ENCODE data around the gene CNOT11. TPM values are rescaled to one million over a fixed set of nuclear protein-coding genes. Genes with fewer than 3 reads are reported as not detected.

The CNOT11 gene
- total RNA-seq, 1 experiment from 2014 or later, result 53.1 TPM

DNA sequence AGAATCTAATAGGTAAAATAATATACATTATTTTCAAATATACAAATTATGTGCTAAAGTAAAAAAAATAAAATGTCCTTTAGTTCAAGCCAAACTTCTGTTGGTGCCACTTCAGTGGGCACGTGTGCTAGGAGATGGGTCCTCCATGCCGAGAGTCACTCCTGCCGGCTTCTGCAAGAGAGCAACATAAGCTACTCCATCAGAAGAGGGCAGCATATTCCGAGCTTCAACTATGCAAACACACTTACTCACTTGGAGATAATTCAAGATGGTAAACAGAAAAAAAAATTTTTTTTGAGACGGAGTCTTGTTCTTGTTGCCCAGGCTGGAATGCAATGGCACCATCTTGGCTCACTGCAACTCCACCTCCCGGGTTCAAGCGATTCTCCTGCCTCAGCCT is 24.4 kb downstream of the CNOT11 start:
- DNase-seq (ENCODE audit: low read depth), result no peak

DNA sequence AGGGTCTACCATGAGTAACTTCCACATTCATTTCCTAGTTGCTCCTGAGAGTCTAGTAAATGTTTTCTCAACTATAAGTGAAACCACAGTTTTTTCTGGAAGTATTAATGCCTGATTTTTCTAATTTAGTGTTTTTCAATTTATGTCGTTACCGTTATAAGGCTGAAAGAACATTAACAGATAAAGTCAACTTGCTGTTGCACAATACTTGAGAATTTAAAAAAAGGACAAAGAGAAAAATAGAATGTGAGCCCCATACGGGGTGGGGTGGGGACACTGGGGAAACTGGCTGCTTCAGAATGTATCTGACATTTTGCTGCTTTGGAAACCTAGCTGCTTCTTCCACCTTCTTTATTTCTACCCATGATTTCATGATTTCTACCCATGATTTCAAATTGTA is 26.2 kb downstream of the CNOT11 start:
- no peak for DNase-seq (ENCODE audit: low read depth)

DNA sequence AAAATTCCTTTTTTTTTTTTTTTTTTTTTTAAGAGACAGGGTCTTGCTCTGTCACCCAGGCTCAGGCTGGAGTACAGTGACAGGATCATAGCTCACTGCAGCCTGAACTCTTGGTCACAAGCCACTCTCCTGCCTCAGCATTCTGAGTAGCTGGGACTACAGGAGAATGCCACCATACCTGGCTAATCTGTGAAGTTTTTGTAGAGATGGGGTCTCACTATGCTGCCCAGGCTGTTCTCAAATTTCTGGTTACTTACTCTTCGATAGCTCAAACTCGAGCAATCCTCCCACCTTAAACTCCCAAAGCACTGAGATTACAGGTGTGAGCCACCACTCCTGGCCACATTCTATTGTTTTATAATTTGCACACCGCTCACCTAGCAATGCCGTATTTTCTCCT is 28.8 kb downstream of the CNOT11 start:
- DNase-seq (ENCODE audit: low read depth), result no peak

DNA sequence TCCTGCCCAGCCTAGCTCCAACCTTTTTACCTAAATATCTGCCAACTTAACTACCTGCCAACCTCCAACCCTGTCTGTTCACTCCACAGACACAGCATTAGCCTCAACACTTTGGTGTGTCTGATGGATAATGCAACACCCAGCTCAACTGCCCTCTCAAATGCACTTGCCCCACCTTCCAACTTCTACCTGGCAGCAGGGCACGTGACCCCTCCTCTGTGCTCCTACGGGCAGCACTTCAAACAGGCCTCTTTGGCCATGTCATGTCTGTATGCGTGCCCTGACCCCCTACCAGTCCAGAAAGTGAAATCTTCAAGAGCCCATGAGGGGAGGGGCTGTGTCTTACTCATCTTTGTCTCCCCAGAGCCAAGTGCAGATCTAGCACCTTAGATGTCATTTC is 30.3 kb downstream of the CNOT11 start:
- no peak for DNase-seq (ENCODE audit: low read depth)

DNA sequence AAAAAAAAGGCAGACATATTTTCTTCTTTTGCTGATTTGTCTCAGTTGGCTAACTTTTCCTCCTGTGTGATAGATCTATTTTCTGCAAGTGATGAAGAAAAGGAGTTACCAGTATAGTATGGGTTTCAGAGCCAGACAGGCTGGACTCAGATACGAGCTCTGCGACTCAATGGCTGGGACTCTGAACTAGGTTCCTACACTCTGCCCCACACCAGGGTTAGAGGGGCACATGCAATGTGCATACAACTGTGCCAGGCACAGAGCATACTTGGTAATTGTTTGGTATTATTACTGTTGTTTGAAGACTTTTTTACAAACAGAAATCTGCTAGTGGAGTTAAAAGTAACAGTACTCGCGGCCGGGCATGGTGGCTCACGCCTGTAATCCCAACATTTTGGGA is 34.0 kb downstream of the CNOT11 start:
- DNase-seq (ENCODE audit: low read depth), result no peak

DNA sequence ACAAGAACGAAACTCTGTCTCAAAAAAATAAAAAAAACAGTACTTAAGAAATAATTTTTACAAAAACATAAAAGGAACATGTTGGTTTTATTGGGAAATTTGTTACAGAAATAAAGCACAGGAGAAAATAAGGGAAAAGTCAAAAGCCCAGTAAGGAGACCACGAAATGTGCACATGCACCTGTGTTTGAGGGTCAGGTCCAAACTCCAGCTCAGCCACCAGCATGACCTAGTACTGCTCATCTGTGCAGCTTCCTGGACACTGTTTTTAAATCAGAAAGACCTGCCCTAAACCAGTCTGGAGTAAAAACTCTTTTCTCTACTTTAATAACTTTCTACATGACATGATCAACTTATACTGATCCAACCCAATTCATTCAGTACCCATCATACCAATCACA is 34.6 kb downstream of the CNOT11 start:
- DNase-seq (ENCODE audit: low read depth), result no peak

DNA sequence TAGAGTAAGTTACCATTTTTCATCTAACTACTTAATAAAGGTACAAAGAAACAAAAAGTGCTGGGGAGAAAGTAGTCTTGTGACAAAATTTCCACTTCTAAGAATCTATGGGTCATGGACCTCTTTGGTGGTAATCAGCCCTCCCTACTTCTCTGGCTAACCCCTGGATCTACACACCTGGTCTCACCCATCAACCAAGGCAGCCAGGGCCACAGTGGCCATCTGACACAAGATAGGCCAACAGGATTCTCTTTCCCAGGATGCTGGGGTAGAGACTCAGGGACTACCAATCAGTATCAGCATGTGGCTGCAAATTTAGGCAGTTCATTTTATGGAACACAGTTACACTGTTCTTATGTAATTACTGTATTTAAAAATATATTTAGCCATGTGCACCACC is 38.0 kb downstream of the CNOT11 start:
- DNase-seq (ENCODE audit: low read depth), result peak; percentile 15

DNA sequence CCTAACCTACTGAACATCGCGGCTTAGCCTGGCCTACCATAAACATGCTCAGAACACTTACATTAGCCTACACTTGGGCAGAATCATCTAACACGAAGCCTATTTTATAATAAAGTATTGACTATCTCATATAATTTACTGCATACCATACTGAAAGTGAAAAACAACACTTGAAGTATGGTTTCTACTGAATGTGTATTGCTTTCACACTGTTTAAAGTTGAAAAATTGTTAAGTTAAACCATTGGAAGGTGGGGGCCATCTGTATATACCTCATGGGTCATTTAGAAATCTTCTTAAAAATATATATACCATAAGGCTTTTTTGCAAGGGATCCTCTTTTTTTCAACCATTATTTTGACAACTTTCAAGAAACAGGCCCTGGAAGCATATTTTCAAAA is 39.3 kb downstream of the CNOT11 start:
- DNase-seq (ENCODE audit: low read depth), result no peak

DNA sequence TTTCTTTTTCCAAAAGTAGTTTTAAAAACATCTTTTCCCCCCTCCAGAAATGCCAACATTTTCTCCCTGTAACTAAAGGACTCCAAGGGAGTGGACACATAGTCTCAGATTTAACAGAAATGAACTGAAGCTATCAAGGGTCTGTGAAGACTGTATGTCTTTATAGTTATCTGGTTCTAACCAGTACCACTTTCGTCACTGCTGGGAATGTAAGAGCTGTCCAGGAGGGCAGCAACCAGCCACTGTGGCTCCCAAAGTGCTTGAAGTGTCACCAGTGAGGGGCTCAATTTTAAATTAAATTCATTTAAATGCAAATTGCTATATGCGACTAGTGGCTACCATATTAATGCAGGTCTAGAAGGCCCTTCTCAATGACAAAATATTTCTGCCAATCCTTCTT is 40.9 kb downstream of the CNOT11 start:
- no peak for DNase-seq (ENCODE audit: low read depth)

DNA sequence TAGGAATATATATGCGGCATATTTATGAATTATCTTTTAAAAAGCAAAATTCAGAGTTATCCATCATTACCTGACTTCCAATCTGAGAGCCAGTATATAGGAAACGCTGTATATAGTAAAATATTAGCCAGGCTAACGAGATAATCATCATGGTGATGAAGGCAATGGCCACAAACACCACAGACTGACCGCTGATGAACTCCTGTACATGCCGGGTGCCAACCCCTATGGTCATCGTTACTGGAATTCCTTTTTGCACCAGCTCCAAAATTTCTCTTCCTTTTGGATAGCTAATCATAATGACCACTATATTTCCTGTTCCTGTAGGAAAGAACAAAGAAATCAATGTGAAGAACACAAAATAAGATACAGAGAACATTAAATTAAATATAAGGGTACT is 42.2 kb downstream of the CNOT11 start:
- DNase-seq (ENCODE audit: low read depth), result no peak

DNA sequence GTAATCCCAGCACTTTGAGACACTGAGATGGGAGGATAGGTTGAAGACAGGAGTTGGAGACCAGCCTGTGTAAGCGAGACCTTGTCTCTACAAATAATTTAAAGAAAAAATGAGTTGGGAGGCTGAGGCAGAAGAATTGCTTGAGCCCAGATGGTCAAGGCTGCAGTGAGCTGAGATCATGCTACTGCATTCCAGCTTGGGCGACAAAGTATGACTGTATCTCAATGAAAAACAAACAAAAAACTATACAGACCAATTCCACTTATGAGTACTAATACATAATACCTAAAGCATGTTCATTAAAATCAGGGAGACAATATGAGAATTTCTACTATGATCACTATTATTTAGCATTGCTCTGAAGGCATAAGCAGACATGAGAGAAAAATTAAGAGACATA is 43.2 kb downstream of the CNOT11 start:
- DNase-seq (ENCODE audit: low read depth), result peak; percentile 38

DNA sequence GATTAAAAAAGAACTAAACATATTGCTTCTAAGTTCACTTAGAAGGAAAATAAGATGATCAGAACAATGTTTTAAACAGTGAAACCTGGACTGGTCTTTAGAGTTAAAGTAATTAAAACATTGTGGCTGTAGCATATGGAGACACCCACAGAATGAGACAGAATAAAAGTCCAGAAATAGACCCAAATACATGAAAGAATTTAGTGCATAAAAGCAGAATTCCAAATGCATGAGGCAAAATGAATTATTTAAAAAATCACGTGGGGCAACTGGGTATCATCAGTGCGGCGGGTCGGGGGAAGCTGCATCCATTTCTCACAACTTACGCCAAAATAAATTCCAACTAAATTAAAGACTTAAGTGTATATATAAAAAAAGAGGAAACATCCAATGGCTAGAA is 43.7 kb downstream of the CNOT11 start:
- DNase-seq (ENCODE audit: low read depth), result no peak

DNA sequence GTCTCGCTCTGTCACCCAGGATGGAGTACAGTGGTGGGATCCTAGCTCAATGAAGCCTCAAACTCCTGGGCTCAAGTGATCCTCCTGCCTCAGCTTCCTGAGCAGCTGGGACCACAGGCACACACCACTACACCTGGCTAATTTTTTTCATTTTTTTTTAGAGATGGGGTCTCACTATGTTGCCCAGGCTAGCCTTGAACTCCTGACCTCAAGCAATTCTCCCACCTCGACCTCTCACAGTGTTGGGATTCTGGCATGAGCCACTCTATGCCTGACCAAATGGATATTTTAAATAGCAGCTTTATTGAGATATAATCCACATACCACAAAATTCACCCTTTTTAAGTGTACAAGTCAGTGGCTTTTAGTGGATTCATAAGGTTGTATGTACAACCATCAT is 44.7 kb downstream of the CNOT11 start:
- DNase-seq (ENCODE audit: low read depth), result no peak

DNA sequence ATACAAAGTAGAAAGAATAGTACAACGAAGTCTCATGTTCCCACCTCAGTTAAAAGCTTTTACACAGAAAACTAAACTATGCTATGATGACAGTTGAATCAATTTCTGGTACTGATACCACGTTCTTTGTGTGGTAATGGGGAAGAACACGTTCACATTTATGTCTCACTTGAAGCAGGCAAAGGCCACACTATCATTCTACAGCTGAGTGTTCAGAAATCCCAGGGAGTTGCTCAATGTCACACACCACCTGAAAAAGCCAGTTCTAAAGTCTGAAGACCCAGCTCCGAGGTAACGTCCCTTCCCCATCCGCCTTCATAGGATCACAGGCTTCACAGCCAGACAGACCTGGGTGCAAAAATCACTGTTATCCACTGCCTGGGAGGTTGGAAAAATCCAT is 46.9 kb downstream of the CNOT11 start:
- no peak for DNase-seq (ENCODE audit: low read depth)

DNA sequence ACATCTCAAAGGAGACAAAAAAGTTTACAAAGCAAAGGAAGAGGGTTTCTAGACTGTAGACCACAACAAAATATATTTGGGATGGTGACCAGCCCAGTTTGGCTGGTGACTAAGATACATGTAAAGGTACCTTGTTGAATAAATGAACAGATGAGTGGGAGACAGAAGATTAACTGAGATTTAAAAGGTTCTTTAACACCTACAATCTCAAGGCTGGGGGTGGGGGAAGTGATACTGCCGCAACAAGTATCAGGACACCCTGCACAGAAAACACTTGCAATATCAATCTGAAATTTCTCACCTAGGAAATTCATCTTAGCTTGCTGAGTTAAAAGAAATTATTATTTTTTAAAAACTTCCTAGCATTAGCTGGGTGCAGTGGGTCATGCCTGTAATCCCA is 47.5 kb downstream of the CNOT11 start:
- no peak for DNase-seq (ENCODE audit: low read depth)

DNA sequence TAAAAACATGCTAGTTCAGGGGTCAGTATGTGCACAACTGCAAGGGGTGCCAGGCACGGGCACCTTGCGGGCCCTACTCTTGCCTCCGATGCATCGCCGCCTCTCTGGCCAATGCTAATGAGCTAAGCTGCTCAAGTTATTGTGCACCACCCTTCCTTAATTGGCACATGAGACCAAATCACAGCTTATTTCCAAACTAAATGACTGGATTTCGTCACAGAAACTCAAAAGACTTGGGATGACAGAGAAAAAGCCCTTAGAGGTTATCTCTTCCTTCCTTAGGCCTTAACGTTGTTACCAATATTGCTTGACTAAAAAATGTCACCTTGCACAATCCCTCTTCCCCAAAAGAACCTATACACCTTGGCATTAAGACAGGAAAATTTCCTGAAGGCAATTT is 48.1 kb downstream of the CNOT11 start:
- DNase-seq (ENCODE audit: low read depth), result no peak

DNA sequence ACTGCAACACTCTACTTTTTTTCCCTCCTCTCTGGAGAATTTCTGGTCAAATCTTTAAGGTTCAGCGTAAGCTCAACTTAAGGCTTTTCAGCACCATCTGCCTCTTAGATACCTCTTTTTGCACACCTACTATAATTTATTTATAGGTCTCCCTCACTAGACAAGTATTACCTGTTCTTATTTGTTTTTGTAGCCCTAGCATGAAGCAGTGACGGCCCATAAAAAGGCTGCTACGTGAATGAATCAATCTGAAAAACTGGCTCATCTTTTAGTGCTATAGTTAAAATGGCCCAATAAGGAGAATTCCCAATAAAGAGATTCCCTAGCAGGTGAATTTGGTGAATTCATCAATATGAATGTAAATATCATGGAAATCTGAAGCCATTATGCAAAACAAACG is 49.3 kb downstream of the CNOT11 start:
- no peak for DNase-seq (ENCODE audit: low read depth)

DNA sequence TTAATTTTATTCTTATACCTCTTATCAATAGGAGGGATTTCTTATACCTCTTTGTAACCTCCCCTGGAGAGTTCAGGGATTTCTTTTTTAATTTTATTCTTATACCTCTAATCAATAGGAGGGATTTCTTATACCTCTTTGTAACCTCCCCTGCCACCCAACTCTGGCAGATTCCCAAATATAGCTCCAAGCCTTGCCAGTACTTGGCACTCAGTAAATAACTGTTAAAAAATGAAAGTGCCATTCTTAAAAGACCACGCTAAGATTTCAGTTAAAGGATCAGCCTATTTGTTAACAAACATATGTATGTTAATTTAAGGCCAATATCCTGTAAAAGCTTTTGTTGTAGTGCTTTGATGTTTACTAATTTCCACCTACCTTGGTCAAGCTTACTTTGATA is 51.0 kb downstream of the CNOT11 start:
- DNase-seq (ENCODE audit: low read depth), result no peak

DNA sequence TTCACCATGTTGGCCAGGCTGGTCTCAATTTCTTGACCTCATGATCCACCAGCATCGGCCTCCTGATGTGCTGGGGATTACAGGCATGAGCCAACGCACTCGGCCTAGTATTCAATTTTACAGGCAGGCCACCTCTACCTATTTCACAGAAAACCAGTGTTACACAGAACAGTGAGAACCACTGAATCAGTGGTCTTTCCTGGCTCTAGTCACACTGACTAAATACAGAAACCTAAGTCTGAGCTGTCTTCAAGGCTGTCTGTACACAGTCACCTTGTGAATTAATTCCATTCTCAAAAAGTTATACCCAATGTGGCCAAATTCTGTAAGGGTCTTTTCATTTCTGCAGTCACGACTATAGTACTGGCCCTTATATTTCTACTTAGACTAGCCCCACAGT is 52.3 kb downstream of the CNOT11 start:
- DNase-seq (ENCODE audit: low read depth), result no peak

DNA sequence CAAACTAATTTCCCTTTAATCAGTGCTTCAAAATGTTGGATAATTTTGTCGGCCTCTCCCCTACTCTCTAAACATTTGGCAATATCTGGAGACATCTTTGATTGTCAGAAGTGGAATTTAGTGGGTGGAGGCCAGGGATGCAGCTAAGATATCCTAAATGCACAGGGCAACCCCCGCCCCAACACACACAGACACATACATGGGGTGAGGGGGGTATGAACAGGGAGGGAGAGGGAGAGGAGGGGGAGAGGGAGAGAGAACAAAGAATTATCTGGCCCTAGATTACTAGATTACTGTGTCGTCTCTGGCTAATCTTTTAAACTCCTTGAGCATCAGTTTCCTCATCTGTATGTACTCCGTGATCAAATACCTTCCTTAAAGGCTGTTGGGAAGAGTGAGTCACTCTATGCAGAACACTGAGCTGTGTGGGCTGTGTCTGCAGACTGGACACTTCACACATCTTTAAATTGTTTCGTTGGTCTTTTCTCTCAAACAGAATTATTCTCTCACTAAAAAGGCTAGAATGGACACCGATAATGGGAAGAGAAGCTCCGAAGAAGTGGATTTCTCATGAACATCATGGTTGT is 52.9 kb downstream of the CNOT11 start:
- peak; percentile 48 for DNase-seq (ENCODE audit: low read depth)

DNA sequence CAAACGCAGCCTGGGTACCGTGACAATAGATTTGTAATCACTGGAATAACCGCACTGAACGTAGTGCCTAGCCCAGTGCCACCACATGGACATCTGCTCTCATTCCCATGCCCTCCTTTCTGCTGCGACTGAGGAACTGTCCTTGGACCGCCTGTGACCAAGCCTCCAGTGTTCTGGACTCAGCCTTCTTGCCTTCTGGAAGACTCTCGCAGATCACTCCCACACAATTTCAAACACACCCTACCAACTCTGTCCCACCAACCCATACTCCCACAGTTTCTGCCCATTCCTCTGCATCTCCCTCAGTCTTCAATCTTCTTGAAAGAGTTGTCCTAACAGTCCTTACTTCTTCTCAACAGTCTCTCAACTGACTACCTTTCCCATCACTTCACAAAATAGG is 53.7 kb downstream of the CNOT11 start:
- DNase-seq (ENCODE audit: low read depth), result no peak

DNA sequence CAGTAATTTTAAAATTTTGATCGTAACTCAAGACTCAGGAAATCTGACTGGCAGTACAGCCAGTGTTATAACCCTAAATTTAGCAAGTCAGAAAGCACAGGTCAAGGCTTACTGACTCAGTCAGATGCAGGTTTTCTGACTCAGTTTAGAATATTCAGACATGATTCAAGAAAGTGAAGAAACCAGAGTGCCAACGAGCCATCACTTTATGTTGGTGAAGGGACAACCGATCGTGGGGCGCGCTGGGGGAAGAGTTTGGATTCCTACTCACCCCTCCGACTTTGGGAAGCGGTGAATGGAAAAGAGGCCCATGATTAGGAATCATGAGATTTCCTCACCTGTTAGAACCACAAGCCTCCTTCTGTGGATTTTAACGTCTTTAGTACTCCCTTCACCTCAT is 54.8 kb downstream of the CNOT11 start:
- DNase-seq (ENCODE audit: low read depth), result no peak

DNA sequence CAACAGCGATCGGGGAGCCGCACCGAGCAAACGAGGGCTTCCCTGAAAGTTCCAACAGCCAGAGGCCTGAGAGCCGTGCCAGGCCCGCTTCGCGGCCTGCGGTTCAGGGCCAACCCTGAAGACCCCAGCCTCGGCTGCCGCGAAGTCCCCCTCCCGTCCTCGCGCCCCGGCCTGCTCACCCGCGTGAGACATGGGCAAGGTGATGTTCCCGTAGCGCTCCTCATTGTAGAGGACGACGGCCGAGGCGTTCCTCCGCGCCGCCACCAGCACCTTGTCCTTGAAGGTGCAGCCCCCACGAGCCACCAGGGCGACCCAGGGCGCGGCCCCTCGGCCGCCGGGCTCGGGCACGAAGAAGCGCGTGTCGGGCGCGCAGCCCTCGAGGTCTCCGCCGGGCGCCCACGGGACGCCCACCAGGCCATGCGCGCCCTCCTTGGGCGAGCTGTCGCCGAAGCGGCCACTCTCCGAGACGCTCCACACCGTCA is 55.3 kb downstream of the CNOT11 start:
- no peak for DNase-seq (ENCODE audit: low read depth)

DNA sequence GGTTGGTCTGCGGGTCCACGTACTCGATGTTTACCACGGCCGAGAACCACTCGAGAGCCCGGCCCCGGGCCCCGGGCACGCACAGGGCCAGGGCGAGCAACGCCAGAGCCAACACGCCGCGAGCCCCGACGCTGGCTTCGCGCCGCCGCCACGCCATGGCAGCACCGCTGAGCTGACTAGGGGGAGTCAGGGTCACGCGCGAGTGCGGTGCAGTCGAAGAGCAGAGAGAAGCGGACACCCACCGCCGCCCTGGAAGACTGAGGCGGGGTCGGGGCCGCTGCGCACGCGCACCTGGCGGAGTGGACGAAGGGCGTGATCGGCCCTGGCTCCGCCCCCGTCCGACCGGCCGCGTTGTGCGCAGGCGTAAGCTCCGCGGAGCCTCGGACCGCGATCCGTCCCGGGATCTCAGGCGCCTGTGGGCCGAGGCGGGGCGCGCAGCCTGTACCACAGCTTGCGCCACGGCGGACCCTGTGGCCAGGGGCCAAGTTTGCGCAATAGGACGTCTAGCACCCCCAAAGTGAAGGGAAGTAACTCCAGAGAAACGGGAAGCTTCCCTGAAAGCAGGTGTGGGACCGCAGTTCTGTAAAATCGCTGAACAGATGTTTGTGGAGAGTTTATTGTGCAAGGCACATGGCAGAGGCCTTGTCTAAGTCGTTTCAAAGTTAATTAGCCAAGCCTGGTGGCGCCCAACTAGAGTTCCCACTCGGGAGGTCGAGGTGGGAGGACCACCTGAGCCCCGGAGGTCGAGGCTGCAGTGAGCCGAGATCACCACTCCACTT is 55.9 kb downstream of the CNOT11 start, which contains the start of gene RNF149:
TSS of gene RNF149 (minus strand) at position 270 of the 779 bp plus-strand sequence. CDS start at position 157, 113 bp downstream.
- DNase-seq (ENCODE audit: low read depth), result peak; percentile 87
